ENCODE results near the gene AKT3. TPM values are rescaled to one million over a fixed set of nuclear protein-coding genes. Genes with fewer than 3 reads are reported as not detected.

Gene AKT3
- polyA plus RNA-seq, 1 experiment, result 34.9 TPM

- no peak overlapping the region for H3K4me3 ChIP-seq (ENCODE audit: low read depth, low read length)
- no peaks in the 10 kb centered on the region for H3K9me3 ChIP-seq (ENCODE audit: control insufficient read depth, insufficient read depth, low read length)
- H3K27me3 ChIP-seq (ENCODE audit: control insufficient read depth, insufficient read depth, low read length), result no peaks in the 10 kb centered on the region
- POLR2A ChIA-PET, result no interaction called here
- no peak overlapping the region for H3K27ac ChIP-seq (ENCODE audit: low read depth, low read length)
- CTCF ChIA-PET, result no interaction called here
- TF ChIP-seq CTCF (IDR thresholded peaks at IDR 0.05; ENCODE audit: low read depth, low read length), result no peak
- no peak for DNase-seq (ENCODE audit: low read depth, low spot score)
Measured at GRCh38 chr1:243461700-243462099, 388.3 kb downstream of the AKT3 start.

- CTCF ChIA-PET, result no interaction called here
- no peak for TF ChIP-seq CTCF (IDR thresholded peaks at IDR 0.05; ENCODE audit: low read depth, low read length)
- POLR2A ChIA-PET, result no interaction called here
- Histone ChIP-seq H3K27ac (ENCODE audit: low read depth, low read length) (no peak overlapping the region), H3K9me3 (ENCODE audit: control insufficient read depth, insufficient read depth, low read length) (no peaks in the 10 kb centered on the region), H3K4me3 (ENCODE audit: low read depth, low read length) (no peak overlapping the region), H3K27me3 (ENCODE audit: control insufficient read depth, insufficient read depth, low read length) (no peaks in the 10 kb centered on the region)
- no peak for DNase-seq (ENCODE audit: low read depth, low spot score)
Measured at GRCh38 chr1:243459059-243459458, 391.0 kb downstream of the AKT3 start.

- Histone ChIP-seq H3K4me3 (ENCODE audit: low read depth, low read length) (no peak overlapping the region), H3K27ac (ENCODE audit: low read depth, low read length) (no peak overlapping the region), H3K27me3 (ENCODE audit: control insufficient read depth, insufficient read depth, low read length) (no peaks in the 10 kb centered on the region), H3K9me3 (ENCODE audit: control insufficient read depth, insufficient read depth, low read length) (no peaks in the 10 kb centered on the region)
- no peak for TF ChIP-seq CTCF (IDR thresholded peaks at IDR 0.05; ENCODE audit: low read depth, low read length)
- POLR2A ChIA-PET, result no interaction called here
- no peak for DNase-seq (ENCODE audit: low read depth, low spot score)
- CTCF ChIA-PET, result no interaction called here
Measured at GRCh38 chr1:243457363-243457982, 392.6 kb downstream of the AKT3 start.

GRCh38 chr1:243455760-243456651, 394.0 kb downstream of the AKT3 start:
- ChIA-PET CTCF (no interaction called here), POLR2A (no interaction called here)
- Histone ChIP-seq H3K27me3 (ENCODE audit: control insufficient read depth, insufficient read depth, low read length) (no peaks in the 10 kb centered on the region), H3K9me3 (ENCODE audit: control insufficient read depth, insufficient read depth, low read length) (no peaks in the 10 kb centered on the region), H3K27ac (ENCODE audit: low read depth, low read length) (no peak overlapping the region), H3K4me3 (ENCODE audit: low read depth, low read length) (no peak overlapping the region)
- no peak for DNase-seq (ENCODE audit: low read depth, low spot score)
- TF ChIP-seq CTCF (IDR thresholded peaks at IDR 0.05; ENCODE audit: low read depth, low read length), result no peak

- POLR2A ChIA-PET, result no interaction called here
Measured at GRCh38 chr1:243454328-243454997, 395.6 kb downstream of the AKT3 start.

More at GRCh38 chr1:243454328-243454997, 395.6 kb downstream of the AKT3 start:
- Histone ChIP-seq H3K9me3 (ENCODE audit: control insufficient read depth, insufficient read depth, low read length) (no peaks in the 10 kb centered on the region), H3K4me3 (ENCODE audit: low read depth, low read length) (no peak overlapping the region), H3K27ac (ENCODE audit: low read depth, low read length) (no peak overlapping the region), H3K27me3 (ENCODE audit: control insufficient read depth, insufficient read depth, low read length) (no peaks in the 10 kb centered on the region)
- CTCF ChIA-PET, result no interaction called here
- no peak for DNase-seq (ENCODE audit: low read depth, low spot score)
- TF ChIP-seq CTCF (IDR thresholded peaks at IDR 0.05; ENCODE audit: low read depth, low read length), result no peak
